Renal cortical epithelial cell (primary cell): Measurements from ENCODE around the gene TMEM107. TPM values are rescaled to one million over a fixed set of nuclear protein-coding genes. Genes with fewer than 3 reads are reported as not detected.

Experiments
- DNase-seq: peaks from one replicate; pipeline ENCODE4 v3.0.0-alpha.2; 2011; ENCODE audit warnings: low read depth
- total RNA-seq: library from RNA; depleted of rRNA; stranded (reverse); fragments of >200 nt; gene quantifications from 2 replicates; pipeline ENCODE4 v1.2.3, GENCODE V29; 2014

Gene TMEM107
- total RNA-seq, 1 donor from 2014 or later, result 24.0 TPM

DNA sequence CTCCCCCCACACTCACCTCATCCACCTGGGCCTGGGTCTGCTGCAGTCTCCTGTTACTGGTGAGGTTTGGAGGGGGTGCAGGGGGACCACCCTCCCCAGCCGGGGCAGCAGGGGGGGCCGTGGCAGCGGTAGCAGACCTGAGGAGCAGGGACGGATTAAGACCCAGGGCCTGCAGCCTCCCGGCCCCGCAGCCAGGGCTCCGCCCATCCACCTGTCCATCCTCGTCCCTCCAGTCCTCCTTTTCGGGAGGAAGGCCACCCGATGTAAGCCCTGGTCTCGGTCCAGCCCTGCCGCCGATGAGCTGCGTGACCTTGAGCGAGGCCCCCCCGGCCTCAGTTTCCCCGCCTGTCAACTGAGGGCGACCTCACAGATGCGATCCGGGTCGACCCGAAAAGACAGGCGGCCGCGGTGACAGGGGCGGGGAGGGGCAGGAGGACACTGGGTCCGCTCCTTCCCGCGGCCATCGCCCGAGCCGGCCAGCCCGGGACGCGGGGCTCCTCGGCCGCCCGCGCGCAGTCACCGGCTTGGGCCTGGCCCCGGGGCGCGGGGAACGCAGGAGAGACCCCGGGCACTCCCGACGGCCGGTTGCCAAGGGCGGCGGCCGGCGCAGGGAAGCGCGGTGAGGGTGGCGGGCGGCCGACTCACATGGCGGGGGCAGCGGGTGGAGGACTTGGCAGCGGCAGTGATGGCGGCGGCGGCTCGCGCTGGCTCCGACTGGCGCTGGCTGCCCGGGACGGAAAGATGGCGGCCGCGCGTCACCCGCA is 13.8 kb downstream of the TMEM107 start, which contains the start of gene VAMP2:
Gene VAMP2, minus strand, starts transcription at position 716 of the 764 bp plus-strand sequence. Its CDS starts 69 bp downstream, at position 647.
- no peak for DNase-seq

DNA sequence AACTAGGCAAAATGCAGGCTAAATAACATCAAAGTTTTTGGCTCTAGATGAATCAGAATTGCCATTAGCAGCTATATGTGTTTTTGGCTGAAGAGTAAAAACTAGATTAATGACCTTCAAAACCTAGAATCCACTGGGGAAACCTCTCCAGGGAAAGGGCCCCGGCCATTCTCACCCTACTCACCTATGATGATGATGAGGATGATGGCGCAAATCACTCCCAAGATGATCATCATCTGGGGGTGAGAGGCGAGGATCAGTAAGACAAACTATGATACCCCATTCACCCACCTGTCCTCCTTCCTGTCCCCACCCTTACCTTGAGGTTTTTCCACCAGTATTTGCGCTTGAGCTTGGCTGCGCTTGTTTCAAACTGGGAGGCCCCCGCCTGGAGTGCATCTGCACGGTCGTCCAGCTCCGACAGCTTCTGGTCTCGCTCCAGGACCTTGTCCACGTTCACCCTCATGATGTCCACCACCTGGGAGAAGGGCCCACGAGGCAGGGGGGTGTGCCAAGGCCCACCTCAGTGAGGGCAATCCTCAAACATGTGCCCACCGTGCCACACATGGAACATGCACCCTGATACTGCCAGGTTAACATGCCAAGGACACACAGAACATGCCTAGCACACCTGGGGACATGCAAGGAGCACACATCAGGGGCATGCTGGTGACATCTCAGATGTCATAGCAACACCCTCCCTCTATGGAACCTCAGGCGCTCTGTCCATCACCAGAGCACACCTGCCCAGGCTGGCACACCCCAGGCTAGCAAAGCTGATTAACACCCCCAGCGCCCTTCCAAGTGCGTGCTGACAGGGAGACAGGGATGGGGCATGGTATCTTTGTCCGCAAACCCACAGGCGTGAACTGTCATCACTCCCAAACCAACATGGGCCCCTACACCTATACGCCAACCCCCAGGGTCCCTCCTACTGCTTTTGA is 14.6 kb downstream of the TMEM107 start:
- no peak for DNase-seq

DNA sequence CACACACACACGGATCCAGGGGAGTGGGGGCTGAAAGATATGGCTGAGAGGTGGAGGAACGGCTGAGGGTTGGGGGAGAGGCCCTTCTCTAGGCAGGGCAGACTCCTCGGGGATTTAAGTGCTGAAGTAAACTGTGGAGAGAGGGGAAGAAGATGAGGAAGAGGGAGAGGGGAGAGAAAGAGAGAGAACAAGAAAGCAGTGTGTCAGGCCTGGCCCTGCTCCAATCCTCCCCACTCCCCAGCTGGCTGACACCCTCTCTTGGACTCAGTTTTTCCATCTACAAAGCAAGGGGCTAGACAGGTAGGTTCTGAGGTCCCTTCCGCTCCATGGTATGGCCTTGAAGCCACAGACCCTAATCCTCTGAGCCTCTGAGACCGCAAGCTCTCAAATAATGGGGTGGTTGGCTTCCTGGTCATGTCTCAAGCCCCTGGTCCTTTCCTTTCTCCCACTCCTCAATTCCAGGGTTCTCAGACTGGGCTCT is 15.4 kb downstream of the TMEM107 start:
- no peak for DNase-seq

DNA sequence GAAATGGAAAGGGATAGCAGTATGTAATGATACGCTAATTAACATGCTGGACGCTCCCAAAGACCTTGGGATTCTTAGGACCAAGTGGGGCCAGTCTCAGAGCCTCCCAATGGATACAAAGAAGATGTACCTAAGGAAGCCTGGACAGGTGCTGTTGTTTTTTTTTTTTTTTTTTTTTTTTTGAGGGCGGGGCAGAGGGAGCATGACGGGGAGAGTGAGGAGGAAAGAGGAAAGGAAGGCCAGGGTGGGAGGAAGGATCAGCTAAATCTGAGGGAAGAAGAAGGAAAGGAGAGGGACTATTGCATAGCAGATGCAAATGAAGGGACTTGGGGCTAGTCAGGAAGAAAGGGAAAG is 16.0 kb downstream of the TMEM107 start:
- DNase-seq, result no peak

DNA sequence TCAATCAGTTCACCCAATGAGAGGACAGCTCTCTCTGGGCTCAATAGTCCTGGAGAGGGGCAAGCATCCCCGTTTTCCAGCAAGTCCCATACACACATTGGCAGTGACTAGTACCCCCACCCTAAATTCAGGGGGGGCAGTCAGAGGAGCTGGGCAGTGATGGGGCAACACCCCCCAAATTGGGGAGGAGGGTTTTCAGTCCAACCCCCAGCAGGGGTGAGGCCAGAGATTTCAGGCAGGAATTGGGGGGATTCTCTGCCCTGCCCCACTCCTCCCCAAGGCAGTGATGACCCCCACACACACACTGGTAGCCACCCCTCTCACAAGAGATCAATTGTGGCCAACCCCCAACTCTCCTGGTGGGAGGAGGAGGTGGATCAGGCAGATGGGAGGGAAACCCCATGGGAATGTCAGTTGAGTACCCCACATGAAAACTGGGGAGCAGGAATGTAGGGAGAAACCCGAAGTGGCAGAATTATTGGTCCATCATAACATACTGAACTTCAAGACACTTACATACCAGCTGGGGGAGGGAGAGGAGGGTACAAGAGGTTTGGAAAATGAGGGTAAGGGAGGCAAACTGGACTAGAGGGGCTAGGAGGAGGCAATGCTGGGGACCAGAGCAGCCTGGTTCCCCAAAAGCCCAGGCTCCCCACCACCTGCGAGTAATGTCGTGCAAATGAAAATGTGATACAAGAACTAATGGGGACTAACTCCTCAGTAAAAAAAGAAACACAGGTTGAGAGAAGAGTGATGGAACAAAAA is 16.5 kb downstream of the TMEM107 start:
- DNase-seq, result no peak

DNA sequence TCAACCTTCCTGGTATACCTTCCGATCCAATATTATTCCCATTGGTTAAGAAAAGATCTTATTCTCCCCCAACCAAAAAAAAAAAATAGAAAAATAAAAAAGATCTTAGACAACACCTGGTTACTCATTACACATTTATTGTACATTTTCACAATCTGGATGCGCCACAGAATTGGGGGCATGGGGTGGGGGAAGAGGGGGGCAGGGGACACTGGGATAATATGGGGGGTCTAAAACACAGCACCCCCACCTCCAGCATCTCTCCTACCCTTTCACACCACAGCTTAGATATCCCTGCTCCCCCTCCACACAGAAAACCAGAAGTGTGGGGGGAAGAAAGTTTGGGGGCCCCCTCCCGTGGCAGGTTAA is 17.2 kb downstream of the TMEM107 start:
- no peak for DNase-seq

DNA sequence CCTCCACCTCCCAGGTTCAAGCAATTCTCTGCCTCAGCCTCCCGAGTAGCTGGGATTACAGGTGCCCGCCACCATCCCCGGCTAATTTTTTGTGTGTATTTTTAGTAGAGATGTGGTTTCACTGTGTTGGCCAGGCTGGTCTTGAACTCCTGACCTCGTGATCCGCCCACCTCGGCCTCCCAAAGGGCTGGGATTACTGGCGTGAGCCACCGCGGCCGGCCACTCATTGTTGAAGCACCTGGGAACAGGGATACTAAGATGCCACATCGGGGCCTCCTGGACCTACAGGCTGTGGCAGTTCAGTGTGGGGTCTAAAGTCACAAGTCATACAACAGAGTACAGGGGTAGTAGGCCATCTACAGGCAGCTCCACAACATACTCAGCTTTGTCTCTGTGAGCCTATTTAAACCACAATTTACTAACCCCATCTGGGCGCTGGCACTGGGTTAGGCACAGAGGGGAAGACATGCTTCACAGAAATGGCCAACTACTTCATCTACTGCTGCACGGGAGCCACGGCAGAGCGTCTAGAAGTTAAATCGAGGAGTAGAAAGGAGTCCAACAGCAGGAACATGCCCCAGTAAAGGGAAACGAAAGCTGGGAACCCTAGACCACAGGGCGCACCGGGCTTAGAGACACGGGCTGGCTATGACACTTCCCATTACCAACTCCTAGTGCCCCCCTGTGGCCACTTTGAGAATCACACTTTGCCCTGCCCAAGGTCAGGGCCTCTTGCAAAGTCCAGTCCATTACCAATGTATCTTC is 17.7 kb downstream of the TMEM107 start:
- DNase-seq, result peak; percentile 84

DNA sequence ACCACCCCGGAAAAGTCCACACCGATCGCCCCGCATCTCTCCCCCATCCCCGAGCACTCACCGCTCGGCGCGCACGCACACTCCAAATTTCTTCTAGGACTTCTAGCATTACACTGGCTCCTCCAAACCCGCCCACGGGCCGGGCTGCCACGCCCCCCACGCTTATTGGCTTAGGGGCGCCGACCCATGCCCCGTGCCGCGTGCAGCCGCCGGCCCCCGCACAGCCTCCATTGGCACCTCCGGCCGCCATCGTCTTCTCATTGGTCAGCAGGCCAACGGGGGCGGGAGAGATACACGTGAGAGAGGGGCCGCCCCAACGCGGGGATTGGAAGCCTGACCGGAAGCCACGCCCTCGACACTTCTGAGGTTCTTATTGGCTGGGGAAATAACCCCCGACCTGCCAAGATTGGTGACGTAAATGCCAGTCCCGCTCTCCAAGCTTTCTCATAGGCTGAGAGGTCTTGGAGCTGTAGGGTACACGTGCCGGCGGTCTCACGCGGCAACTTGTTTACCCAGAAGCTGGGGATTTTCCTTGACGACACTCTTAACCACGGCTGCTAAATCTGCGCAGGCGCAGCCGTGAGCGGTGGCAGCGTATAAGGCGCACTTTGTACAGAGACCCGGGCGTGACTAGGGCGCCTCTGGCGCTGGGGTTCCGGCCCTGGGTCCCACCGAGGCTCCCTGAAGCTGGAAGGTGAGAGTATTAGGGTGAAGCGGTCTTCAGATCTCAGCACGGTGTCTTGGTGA is 19.8 kb downstream of the TMEM107 start:
- peak; percentile 100 for DNase-seq

DNA sequence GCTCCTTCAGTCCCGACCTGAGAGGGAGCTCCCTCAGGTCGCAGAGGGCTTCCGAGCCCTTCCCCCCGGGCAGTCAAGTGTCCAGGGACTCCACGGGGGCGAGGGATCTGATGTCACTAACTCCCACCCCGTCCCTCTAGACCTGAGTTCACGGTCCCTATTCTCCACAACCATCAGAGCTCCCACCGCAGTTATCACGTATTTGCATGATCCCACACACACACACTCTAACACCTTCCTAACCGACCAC is 20.3 kb downstream of the TMEM107 start:
- no peak for DNase-seq

DNA sequence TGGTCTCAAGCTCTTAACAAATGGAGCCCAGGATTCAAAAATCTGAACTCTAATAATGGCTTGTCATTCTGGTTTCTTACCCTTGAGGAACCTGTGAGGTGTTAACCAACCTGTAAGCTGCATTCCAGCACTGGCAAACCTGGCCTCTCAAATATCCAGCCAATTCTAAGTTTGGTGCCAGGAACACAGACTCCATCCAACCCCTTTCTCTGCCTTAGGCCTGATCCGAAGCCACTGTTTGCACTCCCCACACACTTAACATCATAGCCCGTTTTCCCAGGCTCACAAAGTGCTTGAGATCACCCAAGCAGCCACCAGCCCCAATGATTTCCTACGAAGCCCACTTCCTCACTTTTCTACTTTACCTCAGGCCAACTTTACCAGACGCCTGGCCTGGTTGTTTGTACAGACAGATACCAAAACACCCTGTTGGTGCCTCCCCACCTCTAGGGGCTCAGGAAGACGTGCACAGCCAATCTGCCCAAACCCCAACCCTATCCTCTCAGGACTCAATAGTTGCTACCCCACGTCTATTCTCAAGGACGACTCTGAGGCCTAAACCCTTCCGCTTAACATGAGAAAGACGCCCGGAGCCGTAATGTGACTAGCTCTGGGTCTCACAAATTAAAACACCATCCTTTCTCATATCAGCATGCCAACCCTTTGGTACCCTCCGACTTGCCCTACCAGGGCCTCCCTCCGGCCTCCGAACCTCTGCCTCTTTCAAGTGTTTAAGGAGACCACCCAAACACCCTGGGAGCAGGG is 20.8 kb downstream of the TMEM107 start:
- DNase-seq, result peak; percentile 33

DNA sequence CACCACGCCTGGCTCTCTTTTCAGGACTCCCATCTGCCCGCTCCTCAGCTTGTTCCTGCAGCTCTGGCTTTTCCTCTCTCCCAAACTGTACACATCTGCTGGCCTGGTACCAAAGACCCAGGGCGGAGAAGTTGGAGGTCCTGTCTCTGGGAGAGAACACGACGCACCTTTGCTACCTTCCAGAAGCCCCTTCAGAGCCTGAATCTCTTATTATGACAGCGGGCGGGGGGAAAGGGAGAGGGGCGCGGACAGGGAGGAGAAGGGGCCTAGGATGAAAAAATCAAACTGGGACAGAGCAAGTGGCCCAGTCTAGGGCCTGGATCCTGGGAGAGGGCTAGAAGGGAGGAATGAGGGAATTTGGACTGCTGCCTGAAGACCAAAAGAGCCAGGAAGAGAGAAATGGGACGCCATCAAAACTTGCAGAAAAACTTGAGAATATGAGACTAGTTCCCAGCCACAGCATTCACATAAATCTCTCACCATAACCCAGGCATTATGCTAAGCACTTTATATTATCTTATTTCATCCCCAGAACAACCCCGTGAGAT is 21.5 kb downstream of the TMEM107 start:
- no peak for DNase-seq

DNA sequence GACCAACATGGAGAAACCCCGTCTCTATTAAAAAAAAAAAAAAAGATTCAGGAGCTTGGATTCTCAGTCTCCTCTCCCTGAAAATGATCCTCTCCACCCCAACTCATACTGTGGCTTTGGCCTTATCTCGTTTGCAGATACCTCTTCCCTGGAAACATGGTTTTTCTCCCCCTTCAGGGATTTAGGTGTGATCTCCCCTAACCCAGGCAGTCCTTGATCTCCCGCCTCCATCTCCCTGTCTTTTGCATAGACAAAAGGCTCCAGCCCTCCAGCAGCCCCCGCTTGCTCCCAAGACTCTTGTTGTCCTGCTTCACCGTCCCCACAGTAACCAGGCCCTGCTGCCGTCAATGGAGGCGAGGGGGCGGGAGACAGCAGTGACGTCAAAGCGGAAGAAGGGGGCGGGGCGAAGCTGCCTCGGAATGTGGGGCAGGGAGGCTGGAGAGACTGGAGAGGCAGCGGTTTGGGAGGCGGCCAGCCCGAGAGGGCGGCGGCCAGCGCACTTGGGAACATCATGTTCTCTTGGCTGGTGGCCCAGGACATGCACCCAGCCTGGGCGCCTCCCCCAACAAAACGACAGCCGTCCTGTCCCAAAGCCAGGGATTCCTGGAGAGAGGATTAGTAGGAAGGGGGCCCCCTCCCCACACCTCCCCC is 22.1 kb downstream of the TMEM107 start:
- peak; percentile 95 for DNase-seq

DNA sequence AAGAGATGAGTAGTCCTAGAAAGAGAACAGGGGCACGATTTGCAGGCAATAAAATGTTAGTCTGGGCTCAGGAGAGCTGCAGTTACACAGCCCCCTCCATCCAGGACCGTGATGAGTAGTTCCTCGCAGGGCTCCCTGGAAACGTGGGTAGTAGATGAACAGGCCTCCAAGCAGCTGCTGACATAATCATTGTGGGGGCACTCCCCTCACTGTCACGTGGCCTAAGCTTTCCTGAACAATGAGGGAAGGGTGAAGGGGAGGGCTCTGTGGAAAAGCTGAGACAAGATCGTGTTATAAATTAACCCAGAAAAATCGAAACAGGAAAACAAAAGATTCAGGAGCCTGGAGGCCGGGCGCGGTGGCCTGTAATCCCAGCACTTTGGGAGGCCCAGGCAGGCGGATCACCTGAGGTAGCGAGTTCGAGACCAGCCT is 22.6 kb downstream of the TMEM107 start:
- DNase-seq, result peak; percentile 99

DNA sequence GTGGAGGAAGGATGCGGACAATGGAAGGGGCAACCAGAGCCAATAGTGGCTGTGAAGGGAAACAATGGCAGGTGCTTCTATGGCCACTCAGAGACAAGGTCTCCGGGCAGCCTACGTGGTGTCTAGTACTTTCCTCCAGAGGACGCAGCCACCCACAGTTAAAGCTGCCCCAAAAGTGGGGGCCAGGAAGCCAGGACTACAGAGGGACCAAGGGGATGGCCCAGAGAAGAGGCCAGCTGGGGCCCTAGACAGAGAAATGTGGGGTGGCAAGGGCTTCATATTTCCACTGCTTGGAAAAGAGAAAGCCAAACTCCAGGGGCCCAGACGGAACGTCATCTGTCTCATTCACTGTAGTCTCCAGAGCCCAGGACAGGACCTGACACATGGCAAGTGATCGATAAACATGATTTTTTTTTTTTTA is 23.1 kb downstream of the TMEM107 start:
- DNase-seq, result no peak

DNA sequence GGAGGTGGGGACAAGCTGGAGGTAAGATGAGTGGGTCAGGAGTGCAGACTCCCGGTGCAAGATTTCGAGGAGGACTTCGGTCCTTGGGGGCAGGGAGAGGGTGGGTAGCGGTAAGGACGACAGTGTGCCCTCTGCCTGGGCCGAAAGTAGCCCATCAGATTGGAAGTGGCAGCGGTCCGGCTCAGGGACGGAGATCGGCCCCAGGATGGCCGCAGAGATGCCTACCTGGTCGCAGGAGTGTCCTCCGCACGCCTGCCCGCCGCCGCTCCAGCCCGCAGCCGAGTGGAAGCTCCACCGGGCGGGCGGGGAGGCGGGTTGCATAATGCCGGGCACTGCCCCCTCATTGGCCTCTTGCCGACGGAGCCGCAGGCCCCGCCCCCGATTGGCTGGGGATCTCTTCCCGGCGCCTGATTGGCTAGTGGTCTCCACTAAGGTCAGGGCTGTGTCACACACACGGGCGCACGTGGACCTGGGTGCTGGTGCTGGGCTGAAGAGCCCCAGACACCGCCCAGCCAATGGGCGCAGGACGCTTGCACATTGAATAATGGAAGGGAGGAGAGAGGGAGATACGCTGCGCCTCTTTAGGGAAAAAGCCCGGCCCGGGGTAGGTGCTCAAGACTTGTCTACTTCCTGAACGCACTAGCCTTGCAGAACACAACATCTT is 23.9 kb downstream of the TMEM107 start, which contains the start of gene PER1:
Gene PER1, minus strand, starts transcription at position 293 of the 664 bp plus-strand sequence. CDS start 1,698 bp downstream, outside the sequence.
- peak; percentile 90 for DNase-seq

DNA sequence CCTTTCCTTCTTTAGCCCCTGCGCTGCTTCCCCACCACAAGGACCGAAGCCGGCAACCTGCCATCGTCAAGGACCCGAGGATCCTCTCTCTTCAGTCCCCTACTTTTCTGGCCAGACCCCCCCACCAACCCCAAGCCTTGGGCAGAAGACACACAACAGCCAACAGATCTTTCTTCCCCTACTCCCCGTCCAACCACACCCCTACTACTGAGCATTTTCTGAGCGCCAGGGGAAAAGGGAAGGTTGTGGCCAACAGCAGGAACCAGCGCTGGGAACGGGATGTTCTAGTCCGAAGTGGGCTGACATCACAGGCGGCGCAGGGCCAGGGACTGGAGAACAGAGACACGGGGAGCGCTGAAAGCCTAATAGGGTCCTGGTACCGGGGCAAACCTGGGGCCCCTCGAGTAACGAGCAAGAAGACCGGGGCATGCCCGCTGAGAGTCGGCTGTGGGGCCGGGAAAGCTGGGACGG is 24.5 kb downstream of the TMEM107 start:
- peak; percentile 26 for DNase-seq

DNA sequence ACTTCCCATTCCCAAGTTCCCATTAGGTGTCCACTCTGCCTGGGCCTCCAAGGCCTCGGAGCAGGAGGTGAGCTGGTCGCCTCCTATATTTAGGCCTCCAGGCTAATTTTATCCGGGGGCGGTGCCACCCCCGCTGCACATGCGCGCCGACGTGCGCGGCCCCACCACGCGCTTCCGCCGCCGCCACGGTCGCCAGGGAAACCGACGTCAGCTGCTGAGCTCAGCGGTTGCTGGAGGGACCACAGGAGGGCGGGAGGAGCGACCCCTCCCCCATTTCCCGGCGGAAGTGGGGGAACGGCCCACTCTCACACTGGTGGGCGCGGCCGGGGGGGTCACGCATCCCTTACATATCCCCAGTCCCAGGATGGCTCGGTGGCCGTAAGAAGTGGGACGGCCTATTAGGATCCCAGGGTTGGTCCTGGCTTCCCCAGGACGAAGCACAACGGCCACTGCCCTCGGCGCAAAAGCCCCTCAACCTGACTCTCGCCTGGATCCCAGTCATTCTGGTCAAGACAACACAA is 25.0 kb downstream of the TMEM107 start:
- DNase-seq, result peak; percentile 62
